SK-N-MC (cell line): ENCODE results near the gene B3GNT8.

Source experiments
- EZH2 ChIP-seq: fragments of 200-600 bp; sonication (generic); IDR thresholded peaks from one replicate; pipeline ENCODE4 v1.6.1; 2017; ENCODE audit warnings: antibody characterized with exemption
- FOXP2 ChIP-seq: optimal IDR thresholded peaks from 2 replicates; pipeline ENCODE3; 2011; ENCODE audit warnings: mild to moderate bottlenecking, moderate library complexity; ENCODE audit not compliant: insufficient read depth; ENCODE audit errors: extremely low read length, control extremely low read depth
- POLR2AphosphoS5 ChIP-seq: IDR thresholded peaks from 2 replicates; pipeline ENCODE4 v1.6.1; 2012; ENCODE audit warnings: mild to moderate bottlenecking, low read depth, low read length, borderline replicate concordance

GRCh38 chr19:41462497-41462896 lies 35.3 kb upstream of the B3GNT8 start:
- TF ChIP-seq POLR2AphosphoS5 (no peak), EZH2 (no peak), FOXP2 (no peak)
